ENCODE data around the gene BDH2.
A peak's percentile ranks its signal among the peaks of the same experiment; 100 is the strongest.

Gene BDH2

DNA sequence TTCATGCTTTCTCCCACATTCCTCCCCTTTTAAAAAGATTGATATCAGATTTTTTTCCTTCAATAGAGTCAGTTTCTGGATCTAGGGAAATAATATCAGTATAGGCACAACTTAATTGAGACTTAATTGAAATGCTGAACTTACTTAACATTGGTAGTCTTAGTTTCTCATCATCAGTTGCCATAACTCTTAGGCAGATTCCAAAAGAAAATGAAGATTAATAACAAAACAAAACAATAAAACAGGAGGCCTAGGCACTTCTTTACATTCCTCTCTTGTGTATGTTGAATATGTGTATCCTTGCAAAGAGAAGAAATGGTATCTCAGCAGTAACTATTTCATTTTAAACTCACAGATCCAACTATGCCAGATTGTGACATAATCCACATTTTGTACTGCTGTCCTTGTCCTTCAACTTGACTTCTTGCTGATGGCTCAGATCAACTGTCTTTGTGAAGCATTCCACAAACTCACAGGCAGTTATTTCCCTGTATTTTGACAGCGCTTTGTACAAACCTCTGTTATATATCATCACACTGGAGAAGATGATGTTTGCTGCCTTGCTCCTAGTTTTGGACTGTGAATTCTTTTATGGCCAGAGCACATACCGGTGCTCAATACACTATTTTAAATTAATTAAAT lies 14.0 kb downstream of the BDH2 start:
- H3K4me3 ChIP-seq (ENCODE audit: low read depth, low read length), result no peak overlapping the region
- TF ChIP-seq ZNF324 (tag by site-specific recombination; IDR thresholded peaks at IDR 0.05) (no peak), ZNF404 (tag by site-specific recombination; IDR thresholded peaks at IDR 0.05) (no peak), ZBTB8A (tag by site-specific recombination; IDR thresholded peaks at IDR 0.05) (no peak), ZFP3 (tag by site-specific recombination; IDR thresholded peaks at IDR 0.05; ENCODE audit: low read depth) (no peak), ZNF423 (tag by site-specific recombination; IDR thresholded peaks at IDR 0.05) (no peak), ZNF449 (tag by site-specific recombination; IDR thresholded peaks at IDR 0.05) (no peak), GFI1B (tag by site-specific recombination; IDR thresholded peaks at IDR 0.05) (no peak), KLF8 (tag by site-specific recombination; IDR thresholded peaks at IDR 0.05) (no peak), ZNF530 (tag by site-specific recombination; IDR thresholded peaks at IDR 0.05; ENCODE audit: low read depth) (no peak), ZNF140 (tag by site-specific recombination; IDR thresholded peaks at IDR 0.05) (no peak), ZNF549 (tag by site-specific recombination; IDR thresholded peaks at IDR 0.05) (no peak), ZNF571 (tag by site-specific recombination; IDR thresholded peaks at IDR 0.05) (no peak), ZNF10 (tag by site-specific recombination; IDR thresholded peaks at IDR 0.05) (no peak)
- TF ChIP-seq, protein P1, sequence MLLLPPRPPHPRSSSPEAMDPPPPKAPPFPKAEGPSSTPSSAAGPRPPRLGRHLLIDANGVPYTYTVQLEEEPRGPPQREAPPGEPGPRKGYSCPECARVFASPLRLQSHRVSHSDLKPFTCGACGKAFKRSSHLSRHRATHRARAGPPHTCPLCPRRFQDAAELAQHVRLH (tag by site-specific recombination; IDR thresholded peaks at IDR 0.05), result no peak
- TF ChIP-seq, protein P2, sequence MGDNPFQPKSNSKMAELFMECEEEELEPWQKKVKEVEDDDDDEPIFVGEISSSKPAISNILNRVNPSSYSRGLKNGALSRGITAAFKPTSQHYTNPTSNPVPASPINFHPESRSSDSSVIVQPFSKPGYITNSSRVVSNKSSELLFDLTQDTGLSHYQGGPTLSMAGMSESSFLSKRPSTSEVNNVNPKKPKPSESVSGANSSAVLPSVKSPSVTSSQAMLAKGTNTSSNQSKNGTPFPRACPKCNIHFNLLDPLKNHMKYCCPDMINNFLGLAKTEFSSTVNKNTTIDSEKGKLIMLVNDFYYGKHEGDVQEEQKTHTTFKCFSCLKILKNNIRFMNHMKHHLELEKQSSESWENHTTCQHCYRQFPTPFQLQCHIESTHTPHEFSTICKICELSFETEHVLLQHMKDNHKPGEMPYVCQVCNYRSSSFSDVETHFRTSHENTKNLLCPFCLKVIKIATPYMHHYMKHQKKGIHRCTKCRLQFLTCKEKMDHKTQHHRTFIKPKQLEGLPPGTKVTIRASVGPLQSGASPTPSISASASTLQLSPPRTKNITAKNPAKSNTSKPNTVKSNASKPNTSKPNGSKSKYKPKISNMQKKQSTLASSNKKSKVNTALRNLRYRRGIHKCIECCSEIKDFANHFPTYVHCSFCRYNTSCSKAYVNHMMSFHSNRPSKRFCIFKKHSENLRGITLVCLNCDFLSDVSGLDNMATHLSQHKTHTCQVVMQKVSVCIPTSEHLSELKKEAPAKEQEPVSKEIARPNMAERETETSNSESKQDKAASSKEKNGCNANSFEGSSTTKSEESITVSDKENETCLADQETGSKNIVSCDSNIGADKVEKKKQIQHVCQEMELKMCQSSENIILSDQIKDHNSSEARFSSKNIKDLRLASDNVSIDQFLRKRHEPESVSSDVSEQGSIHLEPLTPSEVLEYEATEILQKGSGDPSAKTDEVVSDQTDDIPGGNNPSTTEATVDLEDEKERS (tag by site-specific recombination; IDR thresholded peaks at IDR 0.05), result no peak
- no peaks in the 10 kb centered on the region for H3K4me1 ChIP-seq (ENCODE audit: control insufficient read depth, insufficient read depth, low read length)
- POLR2A ChIA-PET, result no interaction called here
- no peak overlapping the region for H3K27ac ChIP-seq (ENCODE audit: extremely low read depth, low read depth, low read length)
- no peaks in the 10 kb centered on the region for H3K9me3 ChIP-seq (ENCODE audit: control insufficient read depth, insufficient read depth, low read depth, low read length)
- peaks cover 0 to 53% of the 10 kb centered on the region in 2 experiments; a peak in 1 of 3 replicates for H3K36me3 ChIP-seq (ENCODE audit: control insufficient read depth in 2 of 2, insufficient read depth in 1 of 2, low read length in 2 of 2)
- CTCF ChIA-PET, result no interaction called here

DNA sequence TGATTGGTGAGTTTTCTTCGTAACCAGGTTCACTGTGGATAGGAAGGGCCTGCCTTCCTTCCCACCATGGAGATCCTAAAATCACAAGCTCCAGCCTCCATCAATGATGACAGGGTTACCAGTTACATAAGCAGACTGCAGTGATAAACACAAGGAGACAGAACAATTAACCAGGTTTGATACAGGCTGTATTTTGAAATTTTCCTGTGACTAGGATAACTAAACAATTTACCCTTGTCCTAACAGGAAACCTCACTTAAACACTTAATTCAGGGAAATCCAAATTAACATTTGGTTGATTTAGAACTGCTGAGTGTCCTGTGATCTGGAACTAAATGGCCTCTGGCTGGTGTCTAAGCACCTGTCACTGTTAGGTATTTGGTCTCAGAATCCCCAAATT lies 20.0 kb downstream of the BDH2 start:
- H3K27ac ChIP-seq (ENCODE audit: extremely low read depth, low read depth, low read length), result no peak overlapping the region
- no peaks in the 10 kb centered on the region for H3K9me3 ChIP-seq (ENCODE audit: control insufficient read depth, insufficient read depth, low read depth, low read length)
- H3K4me1 ChIP-seq (ENCODE audit: control insufficient read depth, insufficient read depth, low read length), result no peaks in the 10 kb centered on the region
- H3K4me3 ChIP-seq (ENCODE audit: low read depth, low read length), result no peak overlapping the region
- TF ChIP-seq ZSCAN30 (tag by site-specific recombination; IDR thresholded peaks at IDR 0.05), result no peak
- no peak for TF ChIP-seq ZBTB8A (tag by site-specific recombination; IDR thresholded peaks at IDR 0.05)
- peaks cover 0 to 9% of the 10 kb centered on the region in 2 experiments; a peak in 1 of 3 replicates for H3K36me3 ChIP-seq (ENCODE audit: control insufficient read depth in 2 of 2, insufficient read depth in 1 of 2, low read length in 2 of 2)
- CTCF ChIA-PET, result interaction anchor here (1.1 to 1.2 kb wide), 3 partner anchors 10 to 33 kb away, joined by 3 read pairs; partner anchors contain the start of gene BDH2
- POLR2A ChIA-PET, result no interaction called here

DNA sequence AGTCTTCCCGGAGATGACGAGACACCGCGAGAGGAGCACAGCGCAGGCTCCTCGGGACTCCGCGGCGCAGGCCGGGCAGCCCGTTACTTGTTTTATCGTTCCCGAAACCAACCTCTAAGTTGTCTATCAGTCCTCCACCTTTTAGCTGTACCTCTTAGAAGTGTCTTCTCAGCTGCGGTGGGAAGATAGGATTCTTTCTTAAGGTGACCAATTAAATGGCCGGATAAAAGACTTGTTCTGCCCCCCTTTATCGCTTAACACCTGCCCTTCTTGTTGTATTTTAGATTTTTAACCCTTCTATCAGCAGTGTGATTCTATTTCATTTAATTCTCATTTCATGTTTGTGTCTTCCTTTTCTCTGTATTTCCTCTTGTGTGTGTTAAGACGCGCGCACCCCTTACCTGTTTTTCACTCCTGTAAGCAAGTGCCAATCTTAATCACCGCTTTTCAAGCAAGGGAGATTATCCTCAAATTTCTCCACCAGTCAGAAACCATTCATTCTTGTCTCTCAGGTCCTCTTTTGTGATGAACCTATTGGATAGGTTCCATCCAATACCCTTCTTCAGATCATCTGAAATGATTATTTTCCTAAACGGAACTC lies 22.8 kb downstream of the BDH2 start, which contains the start of gene SLC9B2:
TSS of gene SLC9B2 (minus strand) at position 15 of the 601 bp plus-strand sequence. CDS start 9,211 bp downstream, outside the sequence.
- Histone ChIP-seq H3K4me3 (ENCODE audit: low read depth, low read length) (peak within 1 kb of the TSS; percentile 65), H3K27ac (ENCODE audit: extremely low read depth, low read depth, low read length) (peak within 1 kb of the TSS; percentile 76; the same call in 1 of the 2 replicates), H3K9me3 (ENCODE audit: control insufficient read depth, insufficient read depth, low read depth, low read length) (no peaks in the 10 kb centered on the region), H3K36me3 (ENCODE audit: control insufficient read depth in 2 of 2, insufficient read depth in 1 of 2, low read length in 2 of 2) (peaks cover 0 to 4% of the 10 kb centered on the region in 2 experiments; a peak in 1 of 3 replicates), H3K4me1 (ENCODE audit: control insufficient read depth, insufficient read depth, low read length) (no peaks in the 10 kb centered on the region)
- ChIA-PET POLR2A (no interaction called here), CTCF (interaction anchor here (0.6 to 2.2 kb wide), 4 partner anchors 10 to 644 kb away, joined by 3 to 7 read pairs (median 4); no protein-coding TSS in a partner anchor)
- no peak for TF ChIP-seq ZNF311 (tag by site-specific recombination; IDR thresholded peaks at IDR 0.05; ENCODE audit: borderline replicate concordance)
- peak; percentile 75; the same call in 1 of the 2 replicates for TF ChIP-seq ZNF335 (tag by site-specific recombination; conservative IDR thresholded peaks at IDR 0.05)
- 0 out of 2 replicates have a peak, but pooled peaks have one; percentile 8 for TF ChIP-seq ZNF513 (tag by site-specific recombination; IDR thresholded peaks at IDR 0.05)
- no peak for TF ChIP-seq ZFP3 (tag by site-specific recombination; IDR thresholded peaks at IDR 0.05; ENCODE audit: low read depth)
- peak; percentile 53 for TF ChIP-seq PRDM1 (tag by site-specific recombination; IDR thresholded peaks at IDR 0.05)
- TF ChIP-seq ZNF701 (tag by site-specific recombination; IDR thresholded peaks at IDR 0.05), result no peak
- 0 out of 2 replicates have a peak, but pooled peaks have one; percentile 9 for TF ChIP-seq ZXDB (tag by site-specific recombination; IDR thresholded peaks at IDR 0.05)
- TF ChIP-seq, protein P3, sequence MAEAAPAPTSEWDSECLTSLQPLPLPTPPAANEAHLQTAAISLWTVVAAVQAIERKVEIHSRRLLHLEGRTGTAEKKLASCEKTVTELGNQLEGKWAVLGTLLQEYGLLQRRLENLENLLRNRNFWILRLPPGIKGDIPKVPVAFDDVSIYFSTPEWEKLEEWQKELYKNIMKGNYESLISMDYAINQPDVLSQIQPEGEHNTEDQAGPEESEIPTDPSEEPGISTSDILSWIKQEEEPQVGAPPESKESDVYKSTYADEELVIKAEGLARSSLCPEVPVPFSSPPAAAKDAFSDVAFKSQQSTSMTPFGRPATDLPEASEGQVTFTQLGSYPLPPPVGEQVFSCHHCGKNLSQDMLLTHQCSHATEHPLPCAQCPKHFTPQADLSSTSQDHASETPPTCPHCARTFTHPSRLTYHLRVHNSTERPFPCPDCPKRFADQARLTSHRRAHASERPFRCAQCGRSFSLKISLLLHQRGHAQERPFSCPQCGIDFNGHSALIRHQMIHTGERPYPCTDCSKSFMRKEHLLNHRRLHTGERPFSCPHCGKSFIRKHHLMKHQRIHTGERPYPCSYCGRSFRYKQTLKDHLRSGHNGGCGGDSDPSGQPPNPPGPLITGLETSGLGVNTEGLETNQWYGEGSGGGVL (tag by site-specific recombination; IDR thresholded peaks at IDR 0.05), result no peak
